Fibroblast of lung (primary cell): ENCODE measurements around the gene ANGEL2.

ENCODE experiments used
- CTCF ChIP-seq, 2 donors: IDR thresholded peaks in 1 of 2; conservative IDR thresholded peaks in 1 of 2; 1 replicate in 1 of 2; 2 replicates in 1 of 2; pipeline ENCODE4 v1.5.1; 2011 to 2012; ENCODE audit warnings: low read length in 2 of 2, control low read depth in 1 of 2, inconsistent platforms in 1 of 2, low read depth in 1 of 2, mild to moderate bottlenecking in 1 of 2
- EZH2 ChIP-seq: IDR thresholded peaks from 2 replicates; pipeline ENCODE4 v1.5.1; 2012; ENCODE audit warnings: low read length, control low read depth, mild to moderate bottlenecking; ENCODE audit errors: missing control alignments

GRCh38 chr1:212982430-212983152, 33.1 kb downstream of the ANGEL2 start:
- TF ChIP-seq CTCF (conservative IDR thresholded peaks at IDR 0.05 in 1 of 2, IDR thresholded peaks at IDR 0.05 in 1 of 2; ENCODE audit: low read depth in 1 of 2, low read length in 2 of 2) (no peak), EZH2 (no peak)
